Esophagus muscularis mucosa (tissue), 4 donors: ENCODE data around the gene ASCL2.

Source experiments
- CTCF ChIP-seq, 3 experiments: fragments of 200-600 bp in 2 of 3; fragments of 450-650 bp in 1 of 3; sonication (generic) in 2 of 3; IDR thresholded peaks; one replicate each; pipeline ENCODE4 v1.5.1; 2017 to 2019; ENCODE audit warnings: antibody characterized with exemption in 3 of 3, mild to moderate bottlenecking in 2 of 3, moderate library complexity in 1 of 3
- EP300 ChIP-seq: sonication (generic); formaldehyde crosslinking; IDR thresholded peaks from one replicate; pipeline ENCODE4 v1.6.1; 2017; ENCODE audit warnings: antibody characterized with exemption
- POLR2AphosphoS5 ChIP-seq, 2 donors: sonication (generic); formaldehyde crosslinking; IDR thresholded peaks; one replicate each; pipeline ENCODE4 v1.6.1; 2017; ENCODE audit warnings: antibody characterized with exemption in 2 of 2

- TF ChIP-seq EP300 (no peak), CTCF (IDR thresholded peaks at IDR 0.05) (no peak), POLR2AphosphoS5 (IDR thresholded peaks at IDR 0.05) (no peak)
These were observed 40.6 kb downstream of the ASCL2 start for GRCh38 chr11:2229713-2230297.
